HG03565 (cell line): ENCODE data around the gene MTA2.
"Not testable (repeated sequence)": the region's sequence is repeated elsewhere in the genome, so short reads cannot be mapped to it uniquely, and the experiment has no call there.

ENCODE experiments used
- ATAC-seq: cut with Tn5 transposase; IDR thresholded peaks from one replicate; pipeline ENCODE4 v1.9.1; 2021; ENCODE audit warnings: mild to moderate bottlenecking, moderate library complexity; ENCODE audit not compliant: unreplicated experiment

MTA2 gene

GRCh38 chr11:62567018-62567633, 34.5 kb downstream of the MTA2 start:
- no peak for ATAC-seq

GRCh38 chr11:62566247-62566646, 35.4 kb downstream of the MTA2 start:
- ATAC-seq: no peak

DNA sequence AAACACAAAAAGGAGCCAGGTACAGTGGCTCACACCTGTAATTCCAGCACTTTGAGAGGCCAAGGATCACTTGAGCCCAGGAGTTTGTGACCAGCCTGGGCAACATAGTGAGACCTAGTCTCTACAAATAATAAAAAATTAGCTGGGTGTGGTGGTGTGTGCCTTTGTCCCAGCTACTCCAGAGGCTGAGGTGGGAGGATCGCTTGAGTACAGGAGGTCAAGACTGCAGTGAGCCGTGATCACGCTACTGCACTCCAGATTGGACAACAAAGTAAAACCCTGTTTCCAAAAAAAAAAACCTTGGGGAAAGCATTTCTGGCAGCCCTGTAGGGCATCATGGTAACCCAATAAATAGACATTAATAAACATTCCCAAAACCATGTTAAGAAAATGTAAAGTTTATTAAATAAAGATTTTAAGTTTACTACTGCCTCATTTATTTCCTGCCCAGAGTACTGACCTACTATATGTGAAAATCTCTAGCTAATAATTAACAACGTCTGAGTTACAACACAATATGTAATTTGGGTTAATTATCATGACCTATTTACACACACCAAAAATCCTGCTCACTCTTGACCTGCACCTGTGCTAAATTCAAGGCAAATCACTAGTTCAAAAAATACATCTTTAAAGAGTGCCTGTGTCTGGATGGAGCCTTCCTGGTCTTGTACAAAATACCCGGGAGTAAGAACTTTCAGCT, 36.4 kb downstream of the MTA2 start:
- ATAC-seq: no peak

GRCh38 chr11:62561677-62562230, 39.9 kb downstream of the MTA2 start:
- ATAC-seq: not testable (repeated sequence)

DNA sequence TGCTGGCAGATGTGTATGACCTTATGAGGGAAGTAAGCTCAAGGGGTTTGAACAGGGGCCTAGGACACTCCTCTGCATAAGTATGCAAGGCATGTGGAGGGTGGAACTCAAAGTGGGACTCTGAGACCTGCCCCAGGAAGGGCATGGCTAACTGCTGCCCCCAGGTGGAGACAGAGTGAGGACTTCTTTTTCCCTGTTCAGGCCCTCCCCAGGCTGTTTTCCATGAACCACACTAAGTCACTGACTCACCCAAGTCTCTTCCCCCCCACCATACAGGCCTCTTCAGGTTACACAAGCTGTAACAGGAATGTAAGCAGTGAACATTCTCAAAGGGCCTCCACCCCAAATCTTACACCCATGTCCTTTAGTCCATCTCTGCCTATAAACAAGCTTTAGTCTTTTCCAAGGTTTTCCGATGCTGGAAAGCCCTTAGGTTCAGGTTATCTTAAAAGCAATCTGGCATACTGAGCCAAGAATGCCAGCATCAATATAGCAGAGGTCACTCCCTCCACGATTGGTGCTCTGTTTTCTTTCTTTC, 41.0 kb downstream of the MTA2 start:
- ATAC-seq: no peak

DNA sequence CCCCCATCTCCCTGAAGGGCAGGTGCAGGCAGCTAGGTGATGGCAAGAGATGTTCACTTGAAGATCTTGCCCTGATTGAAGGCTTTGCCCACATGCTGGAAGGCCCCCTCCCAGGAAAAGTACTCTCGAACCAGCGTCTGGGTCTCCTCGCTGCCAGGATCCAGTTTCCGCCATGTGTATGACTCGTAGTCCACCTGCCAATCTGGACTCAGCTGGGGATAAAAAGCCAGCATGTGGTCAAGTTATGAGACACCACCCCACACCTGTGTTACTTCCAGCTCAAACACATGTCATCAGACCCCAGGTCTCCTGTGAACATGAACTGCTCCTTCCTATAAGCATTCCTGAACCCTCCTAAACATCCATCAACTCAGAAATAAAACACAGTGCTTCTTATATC, 42.0 kb downstream of the MTA2 start:
- not testable (repeated sequence) for ATAC-seq

- no peak for ATAC-seq
These were observed 42.5 kb downstream of the MTA2 start for GRCh38 chr11:62559204-62559603.

DNA sequence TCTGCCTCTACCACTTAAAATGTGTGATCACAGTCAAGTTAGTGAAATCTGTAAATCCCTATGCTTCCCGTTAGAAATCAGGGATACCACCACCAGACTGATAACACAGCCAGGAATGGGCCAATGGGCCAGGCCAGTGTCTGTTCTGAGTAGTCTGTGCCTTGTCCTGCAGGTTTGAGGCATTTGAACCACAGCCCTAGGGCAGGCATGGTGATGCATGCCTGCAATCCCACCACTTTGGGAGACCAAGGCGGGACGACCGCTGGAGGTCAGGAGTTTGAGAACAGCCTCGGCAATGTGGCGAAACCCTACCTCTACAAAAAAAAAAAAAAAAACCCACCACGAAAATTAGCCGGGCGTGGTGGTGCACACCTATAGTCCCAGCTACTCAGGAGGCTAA, 43.0 kb downstream of the MTA2 start:
- ATAC-seq: no peak

- peak; percentile 9 for ATAC-seq
These were observed 44.6 kb downstream of the MTA2 start for GRCh38 chr11:62556875-62557631.

- peak; percentile 27 for ATAC-seq
These were observed 45.4 kb downstream of the MTA2 start for GRCh38 chr11:62556108-62556874.

DNA sequence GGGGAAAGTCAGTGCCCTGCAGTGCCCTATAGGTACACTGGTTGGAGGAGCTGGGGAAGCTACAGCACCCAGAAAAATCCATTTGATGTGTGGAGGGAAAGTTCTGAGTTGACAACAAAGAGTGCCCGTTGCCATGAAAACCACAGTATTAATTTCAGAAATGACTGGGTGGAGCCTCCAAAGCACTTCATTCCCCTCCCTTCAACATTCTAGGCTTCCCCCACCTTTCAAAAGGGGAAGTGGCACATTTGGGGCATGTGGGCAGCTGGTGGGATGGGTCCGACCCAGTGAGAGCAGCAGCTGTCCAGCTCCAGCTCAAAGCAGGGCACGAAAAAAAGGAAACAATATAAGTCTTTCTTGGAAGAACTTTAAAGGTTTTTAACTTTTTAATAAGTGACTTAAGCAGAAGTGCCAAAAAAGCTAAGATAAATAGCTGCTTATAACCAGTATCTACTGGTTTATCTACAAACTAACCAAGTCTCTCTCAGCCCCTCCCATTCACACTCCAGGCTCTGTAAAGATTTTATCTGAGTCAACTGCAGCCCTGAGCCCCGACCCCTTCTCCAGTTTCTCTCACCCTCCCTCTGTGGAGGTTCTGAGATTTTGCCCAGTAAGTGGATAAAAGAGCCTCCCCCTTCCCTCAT, 46.1 kb downstream of the MTA2 start:
- no peak for ATAC-seq

DNA sequence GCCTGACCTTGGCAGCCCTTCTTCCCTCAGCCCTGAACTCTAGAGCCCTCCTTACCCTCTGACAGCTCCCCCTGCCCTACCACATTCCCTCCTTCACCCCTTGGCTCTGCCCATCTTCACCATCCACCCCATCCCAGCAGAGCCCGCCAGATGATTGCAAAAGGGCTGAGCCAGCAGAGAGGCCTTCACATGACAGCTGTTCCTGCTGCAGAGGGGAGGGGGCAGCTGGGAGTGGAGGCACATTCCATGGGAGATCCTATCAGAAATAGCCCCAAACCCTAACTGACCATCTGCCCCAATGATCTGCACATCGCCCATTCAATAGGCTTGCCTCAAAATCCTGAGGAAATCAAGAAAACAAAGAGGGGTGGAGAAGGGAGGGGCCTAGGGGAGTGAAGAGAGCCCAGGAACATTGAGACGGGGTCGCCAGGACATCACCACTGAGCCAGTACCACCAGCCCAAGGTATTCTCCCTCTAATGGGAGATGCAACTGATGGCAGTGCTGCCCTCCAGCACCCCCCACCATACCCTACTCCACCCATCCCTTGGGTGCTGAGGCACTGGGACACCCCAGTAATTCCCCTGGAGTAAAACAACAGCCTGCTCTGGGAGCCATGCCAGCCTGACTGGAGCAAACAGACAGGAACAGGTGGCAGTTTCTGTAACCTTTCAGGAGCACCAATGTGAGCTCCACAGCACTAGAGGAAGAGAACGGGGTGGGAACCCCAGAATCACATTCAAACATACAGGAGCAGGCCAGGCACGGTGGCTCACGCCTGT, 47.1 kb downstream of the MTA2 start:
- ATAC-seq: no peak

- no peak for ATAC-seq
These were observed 47.8 kb downstream of the MTA2 start for GRCh38 chr11:62553839-62554361.

- no peak for ATAC-seq
These were observed 48.4 kb downstream of the MTA2 start for GRCh38 chr11:62553080-62553838.

DNA sequence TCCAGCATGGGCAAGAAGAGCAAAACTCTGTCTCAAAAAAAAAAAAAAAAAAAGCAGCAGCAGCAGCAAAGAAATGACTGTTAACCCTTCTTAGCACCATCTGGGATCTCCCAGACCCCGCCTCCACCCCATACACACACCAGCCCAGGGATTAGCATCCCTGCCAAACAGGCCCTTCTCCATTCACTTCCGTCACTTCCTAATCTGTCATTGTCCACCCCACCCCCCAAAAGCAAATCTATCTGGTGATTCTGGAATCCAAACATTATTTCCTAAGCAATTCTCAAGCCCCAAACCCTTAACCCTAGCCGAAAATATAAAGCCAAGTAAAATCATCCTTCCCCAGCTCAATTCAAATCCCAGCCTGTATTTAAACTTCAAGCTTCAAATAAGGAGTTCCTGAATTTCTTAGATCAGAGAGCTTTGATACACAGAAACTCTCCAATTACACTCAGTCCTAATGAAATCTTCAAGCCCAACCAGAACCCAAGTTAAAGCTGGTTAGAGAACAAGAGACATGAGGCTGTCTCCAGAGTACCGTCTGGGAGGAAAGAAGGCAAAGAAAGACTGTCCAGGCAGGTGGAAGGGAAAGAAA, 49.1 kb downstream of the MTA2 start:
- ATAC-seq: no peak

GRCh38 chr11:62550478-62550877, 51.2 kb downstream of the MTA2 start:
- ATAC-seq: not testable (repeated sequence)

DNA sequence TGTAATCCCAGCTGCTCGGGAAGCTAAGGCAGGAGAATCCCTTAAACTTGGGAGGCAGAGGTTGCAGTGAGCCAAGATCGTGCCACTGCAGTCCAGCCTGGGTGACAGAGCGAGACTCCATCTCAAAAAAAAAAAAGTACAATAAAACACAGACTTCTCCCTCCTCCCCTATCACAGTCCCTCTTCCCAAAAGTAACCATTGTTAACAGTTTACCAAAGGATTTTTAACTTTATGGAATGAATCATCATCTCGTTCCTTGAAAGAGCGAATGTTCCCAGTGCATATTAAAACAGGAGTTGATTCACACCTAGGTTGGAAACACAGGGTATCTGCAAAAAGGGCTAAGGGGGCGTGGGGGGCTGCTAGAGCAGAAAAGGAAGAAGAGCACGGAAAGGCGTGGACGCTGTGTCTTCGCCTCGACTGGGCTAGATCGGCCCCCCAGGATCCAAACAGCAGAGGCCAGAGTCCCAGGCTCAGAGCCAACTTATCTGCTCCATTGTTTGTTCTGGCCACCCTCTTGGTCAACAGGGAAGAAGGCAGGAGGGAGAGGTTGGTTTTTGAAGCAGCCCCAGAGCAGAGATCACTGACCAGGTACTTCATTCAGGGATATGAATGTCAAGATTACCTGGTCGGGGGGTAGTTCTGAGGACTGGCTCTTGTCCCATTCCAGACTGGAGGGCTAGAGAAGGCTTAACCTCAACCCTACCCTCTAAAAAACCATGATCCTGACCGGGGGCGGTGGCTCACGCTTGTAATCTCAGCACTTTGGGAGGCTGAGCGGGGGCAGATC, 52.9 kb downstream of the MTA2 start:
- no peak for ATAC-seq
